Body of pancreas (tissue), 4 donors: ENCODE data around the gene ZBTB48. TPM values are rescaled to one million over a fixed set of nuclear protein-coding genes. Genes with fewer than 3 reads are reported as not detected.
"Not testable (repeated sequence)": the region's sequence is repeated elsewhere in the genome, so short reads cannot be mapped to it uniquely, and the experiment has no call there.

ENCODE experiments used
- ATAC-seq: fragments of 150-250 bp; one replicate; pipeline ENCODE4 v1.9.1; 2016
- DNase-seq, 4 donors: peaks; one replicate each; pipeline ENCODE4 v3.0.0-alpha.2; 2019
- H3K27ac ChIP-seq, 4 donors: fragments of 200-600 bp; sonication (generic); 1 replicate in 3 of 4; 2 replicates in 1 of 4; pipeline versions ENCODE4 v1.5.1 to v1.6.1; 2016 to 2019; ENCODE audit warnings: mild to moderate bottlenecking in 1 of 4, mixed read lengths in 1 of 4, moderate library complexity in 1 of 4
- H3K27me3 ChIP-seq, 2 donors: fragments of 200-600 bp; sonication (generic); one replicate each; pipeline ENCODE4 v1.6.0; 2016; ENCODE audit warnings: mild to moderate bottlenecking in 1 of 2
- H3K36me3 ChIP-seq, 2 donors: fragments of 200-600 bp; sonication (generic); replicated peaks in 1 of 2; 2 replicates each; pipeline ENCODE4 v1.5.1; 2016; ENCODE audit warnings: low read depth in 2 of 2; ENCODE audit not compliant: insufficient read depth in 1 of 2
- H3K4me1 ChIP-seq: fragments of 200-600 bp; sonication (generic); one replicate; pipeline ENCODE4 v1.6.0; 2016
- H3K4me3 ChIP-seq, 2 donors: fragments of 200-600 bp; sonication (generic); 1 replicate in 1 of 2; 2 replicates in 1 of 2; pipeline ENCODE4 v1.5.1; 2016 to 2019
- H3K9me3 ChIP-seq, 3 donors: fragments of 200-600 bp; sonication (generic); 1 replicate in 2 of 3; 2 replicates in 1 of 3; pipeline ENCODE4 v1.5.1; 2016
- CTCF ChIP-seq, 7 experiments: fragments of 450-650 bp in 4 of 7; fragments of 200-600 bp in 3 of 7; sonication (generic) in 3 of 7; IDR thresholded peaks; one replicate each; pipeline ENCODE4 v1.5.1; 2016 to 2019; ENCODE audit warnings: antibody characterized with exemption in 7 of 7
- POLR2A ChIP-seq, 3 donors: fragments of 450-650 bp; IDR thresholded peaks; one replicate each; pipeline ENCODE4 v1.6.1; 2016; ENCODE audit warnings: antibody characterized with exemption in 3 of 3, mild to moderate bottlenecking in 2 of 3
- WGBS, 2 donors: methylation state at CpG; one replicate each; pipeline ENCODE4 v1.1.5; 2017; 5-methylcytosine and 5-hydroxymethylcytosine counted together
- intact Hi-C: fragments of 100-400 bp; cut with DNase I; formaldehyde crosslinking; loops from one replicate; pipeline ENCODE4 v1.15.1; 2023
- total RNA-seq, 2 donors: library from RNA; depleted of rRNA; stranded (reverse); fragments of >200 nt; gene quantifications; one replicate each; pipeline ENCODE4 v1.1.0, GENCODE V29; 2016

ZBTB48 gene
- total RNA-seq, 2 donors from 2014 or later = 17.4 to 37.6 TPM

- TF ChIP-seq POLR2A (IDR thresholded peaks at IDR 0.05) (no peak), CTCF (IDR thresholded peaks at IDR 0.05) (peak; percentile 8 to 67 (median 51))
- Histone ChIP-seq H3K4me3 (no peak overlapping the region), H3K36me3 (peaks cover 10 to 14% of the 10 kb centered on the region in 2 donors), H3K27ac (peak overlapping the region in 1 of 4 donors; percentile 8), H3K27me3 (no peaks in the 10 kb centered on the region), H3K9me3 (no peaks in the 10 kb centered on the region), H3K4me1 (peaks cover 16% of the 10 kb centered on the region)
- intact Hi-C loops = no loop called here
- WGBS, 2 donors = 62 to 91% methylated on average over 9 to 27 of the region's 29 CpGs
- peak; percentile 72 for ATAC-seq
- DNase-seq = peak; percentile 77 to 81 (median 79)
Observed at GRCh38 chr1:6634371-6635052, 54.7 kb downstream of the ZBTB48 start.

GRCh38 chr1:6635161-6635909 lies 55.5 kb downstream of the ZBTB48 start:
- H3K36me3 ChIP-seq = peaks cover 10 to 19% of the 10 kb centered on the region in 2 donors

DNA sequence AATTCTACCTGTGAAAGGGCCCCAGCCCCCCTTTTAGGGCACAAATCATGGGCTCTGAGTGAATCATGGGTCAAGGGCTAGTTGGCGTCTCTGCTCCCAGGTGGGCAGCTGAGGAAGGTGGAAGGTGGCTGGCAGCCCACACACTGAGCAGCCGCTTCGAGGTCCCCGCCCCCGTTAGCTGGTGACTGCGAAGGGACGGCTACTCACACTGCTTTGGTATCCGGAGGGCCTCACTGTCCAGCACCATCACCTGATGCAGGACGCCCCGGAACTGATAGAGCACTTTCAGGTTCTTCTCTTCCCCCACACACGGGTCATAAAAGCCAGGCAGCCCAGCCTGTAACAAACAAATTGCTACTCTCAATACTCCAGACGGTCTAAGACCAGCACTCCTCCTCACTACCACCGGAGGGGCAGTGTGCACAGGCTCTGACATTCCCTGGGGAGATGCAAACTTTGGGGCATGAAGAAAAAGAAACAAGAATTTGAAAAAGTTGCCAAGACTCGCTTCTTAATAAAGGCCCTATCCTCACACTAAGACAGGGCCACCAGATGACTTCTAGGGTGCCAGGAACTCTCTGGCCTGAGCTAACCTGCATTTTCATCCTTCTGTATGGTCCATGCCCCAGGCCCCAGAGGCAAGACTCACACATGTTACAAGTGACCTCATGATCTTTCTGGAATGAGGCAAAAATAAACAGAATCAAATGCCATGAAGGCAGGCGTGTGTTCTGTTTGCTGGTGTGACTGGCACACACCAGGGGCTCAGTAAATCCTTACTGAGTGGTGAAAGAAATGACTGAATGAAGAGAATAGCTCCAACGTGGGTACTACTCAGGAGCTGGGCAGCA lies 56.3 kb downstream of the ZBTB48 start:
- H3K27me3 ChIP-seq = no peaks in the 10 kb centered on the region
- peaks cover 16% of the 10 kb centered on the region for H3K4me1 ChIP-seq
- DNase-seq = no peak
- peak overlapping the region in 2 of 4 donors; percentile 8 to 12 for H3K27ac ChIP-seq
- intact Hi-C loops = no loop called here
- no peaks in the 10 kb centered on the region for H3K9me3 ChIP-seq
- no peak for ATAC-seq
- no peak overlapping the region for H3K4me3 ChIP-seq
- WGBS, 2 donors = 72 to 86% methylated on average over 13 to 16 of the region's 16 CpGs
- no peak for TF ChIP-seq CTCF (IDR thresholded peaks at IDR 0.05)
- TF ChIP-seq POLR2A (IDR thresholded peaks at IDR 0.05) = no peak
- peaks cover 10 to 19% of the 10 kb centered on the region in 2 donors for H3K36me3 ChIP-seq

More at GRCh38 chr1:6635161-6635909, 55.5 kb downstream of the ZBTB48 start:
- Histone ChIP-seq H3K4me1 (peaks cover 16% of the 10 kb centered on the region), H3K27ac (peak overlapping the region in 2 of 4 donors; percentile 8 to 12), H3K4me3 (no peak overlapping the region), H3K27me3 (no peaks in the 10 kb centered on the region), H3K9me3 (no peaks in the 10 kb centered on the region)
- intact Hi-C loops = no loop called here
- ATAC-seq (no peak), DNase-seq (peak in 2 of 4 donors; percentile 28 to 32)
- WGBS, 2 donors = 59 to 66% methylated on average over 20 of the region's 20 CpGs
- TF ChIP-seq CTCF (IDR thresholded peaks at IDR 0.05) (no peak), POLR2A (IDR thresholded peaks at IDR 0.05) (no peak)

DNA sequence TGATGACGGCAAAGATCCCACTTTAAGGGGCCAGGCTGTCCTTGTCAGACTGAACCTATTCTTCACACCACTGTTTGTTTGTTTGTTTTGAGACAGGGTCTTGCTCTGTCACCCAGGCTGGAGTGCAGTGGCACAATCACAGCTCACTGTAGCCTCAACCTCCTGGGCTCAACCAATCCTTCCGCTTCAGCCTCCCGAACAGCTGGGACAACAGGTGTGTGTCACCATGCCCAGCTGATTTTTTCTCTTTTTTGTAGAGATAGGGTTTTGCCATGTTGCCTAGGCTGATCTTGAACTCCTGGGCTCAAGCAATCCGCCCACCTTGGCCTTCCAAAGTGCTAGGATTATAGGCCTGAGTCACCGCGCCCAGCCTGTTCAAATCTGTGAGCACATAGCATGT lies 57.0 kb downstream of the ZBTB48 start:
- H3K36me3 ChIP-seq = peaks cover 10 to 19% of the 10 kb centered on the region in 2 donors
- H3K4me3 ChIP-seq, H3K27ac ChIP-seq, intact Hi-C loops, H3K9me3 ChIP-seq, H3K27me3 ChIP-seq, DNase-seq, ATAC-seq: not testable (repeated sequence)
- 97% methylated on average over 5 to 6 of the region's 6 CpGs for WGBS, 2 donors
- peaks cover 16% of the 10 kb centered on the region for H3K4me1 ChIP-seq

GRCh38 chr1:6637770-6638169 lies 58.0 kb downstream of the ZBTB48 start:
- H3K4me3 ChIP-seq = no peak overlapping the region
- H3K36me3 ChIP-seq = peaks cover 7 to 18% of the 10 kb centered on the region in 2 donors
- peaks cover 16% of the 10 kb centered on the region for H3K4me1 ChIP-seq
- H3K27ac ChIP-seq = peak overlapping the region in 1 of 4 donors; percentile 8
- no peaks in the 10 kb centered on the region for H3K9me3 ChIP-seq
- H3K27me3 ChIP-seq = no peaks in the 10 kb centered on the region
- intact Hi-C loops = no loop called here
- TF ChIP-seq CTCF (IDR thresholded peaks at IDR 0.05) (no peak), POLR2A (IDR thresholded peaks at IDR 0.05) (no peak)
- 83 to 90% methylated on average over 6 to 9 of the region's 9 CpGs for WGBS, 2 donors
- DNase-seq (no peak), ATAC-seq (no peak)
